H1 (cell line): ENCODE data around the gene FBXO46. TPM values are rescaled to one million over a fixed set of nuclear protein-coding genes. Genes with fewer than 3 reads are reported as not detected.
A peak's percentile ranks its signal among the peaks of the same experiment; 100 is the strongest.

ENCODE experiments used
- BACH1 ChIP-seq: IDR thresholded peaks from 2 replicates; pipeline ENCODE4 v1.6.1; 2012; ENCODE audit warnings: low read length, improper control_type of control experiment
- JUND ChIP-seq: IDR thresholded peaks from 2 replicates; pipeline ENCODE4 v1.6.1; 2011; ENCODE audit warnings: mild to moderate bottlenecking, improper control_type of control experiment, low read length
- SP2 ChIP-seq: IDR thresholded peaks from 2 replicates; pipeline ENCODE4 v1.6.1; 2012; ENCODE audit warnings: mild to moderate bottlenecking, low read length, inconsistent platforms
- polyA plus RNA-seq, 7 experiments: library from polyadenylated mRNA; depleted of rRNA in 3 of 7; stranded (reverse) in 5 of 7; unstranded in 2 of 7; fragments of >200 nt in 5 of 7; fragments of 200-250 nt in 2 of 7; gene quantifications; 1 replicate in 5 of 7; 2 replicates in 1 of 7; 4 replicates in 1 of 7; pipeline versions ENCODE4 v1.2.1 to v1.2.3, GENCODE V29; 2011 to 2013; ENCODE audit warnings: missing spikeins in 2 of 7, mixed read lengths in 2 of 7
- total RNA-seq: library from RNA; stranded (reverse); fragmentation: NEBNext Ultra II Directional; extraction: Animal tissue kit (Norgen Biotek cat#: 25700); gene quantifications from 2 replicates; pipeline ENCODE4 v1.2.1, GENCODE V29; 2021

FBXO46 gene
- total and polyA plus RNA-seq, 2 of the 8 experiments (the other 6 are each of a cell fraction or from before 2014, with no cell fraction given) = 11.2 to 38.9 TPM

DNA sequence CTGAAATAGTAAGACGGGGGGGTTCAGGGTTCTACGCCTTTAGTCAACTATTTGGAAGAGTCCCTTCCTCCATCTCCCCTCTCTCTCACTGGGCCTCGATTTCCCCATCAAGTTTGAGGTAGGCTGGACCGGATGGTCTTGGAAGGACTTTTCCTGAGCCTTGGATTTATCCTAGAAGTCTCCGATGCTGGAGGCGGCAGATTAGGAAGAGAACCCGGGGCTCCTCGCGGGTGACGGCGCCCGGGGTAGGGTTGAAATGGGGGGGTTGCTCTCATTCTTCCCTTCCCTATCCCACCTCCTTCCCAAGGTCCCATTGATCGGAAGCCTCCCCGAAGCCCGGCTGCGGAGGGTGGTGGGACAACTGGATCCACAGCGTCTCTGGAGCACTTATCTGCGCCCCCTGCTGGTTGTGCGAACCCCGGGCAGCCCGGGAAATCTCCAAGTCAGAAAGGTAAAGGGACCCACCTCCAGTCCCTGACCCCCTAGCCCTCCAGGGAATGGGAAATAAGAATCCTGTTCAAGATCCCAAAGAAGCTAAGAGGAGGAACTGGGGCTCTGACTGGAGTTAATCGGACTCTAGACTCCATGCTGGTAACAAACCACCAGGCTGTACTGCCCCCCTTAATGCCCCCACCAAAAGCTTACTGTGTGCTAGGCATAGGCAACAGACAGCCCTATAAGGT lies 37.4 kb downstream of the FBXO46 start (continued):
- TF ChIP-seq SP2 (no peak), JUND (0 out of 2 replicates have a peak, but pooled peaks have one; percentile 34), BACH1 (no peak)
